ENCODE results near the gene HCRTR2.

- TF ChIP-seq CTCF (IDR thresholded peaks at IDR 0.05) (no peak), POLR2A (IDR thresholded peaks at IDR 0.05) (no peak), EP300 (IDR thresholded peaks at IDR 0.05) (no peak)
Observed at GRCh38 chr6:55199239-55199638, 24.9 kb downstream of the HCRTR2 start.
